K562 (cell line): ENCODE measurements around the gene CKMT2. TPM values are rescaled to one million over a fixed set of nuclear protein-coding genes. Genes with fewer than 3 reads are reported as not detected.

Experiments
- ARID3A ChIP-seq: IDR thresholded peaks from 2 replicates; pipeline ENCODE4 v1.6.1; 2012; ENCODE audit warnings: low read depth, low read length, improper control_type of control experiment, borderline replicate concordance
- BDP1 ChIP-seq: IDR thresholded peaks from 3 replicates; pipeline ENCODE4 v1.6.1; 2011; ENCODE audit not compliant: insufficient read length, insufficient read depth
- CHCHD3 ChIP-seq: fragments of 250-450 bp; sonication (Bioruptor Pico); IDR thresholded peaks from 2 replicates; pipeline ENCODE4 v2.1.2; 2022; ENCODE audit warnings: mild to moderate bottlenecking
- CHD4 ChIP-seq: fragments of 200-600 bp; sonication (generic); IDR thresholded peaks from 3 replicates; pipeline ENCODE4 v1.6.1; 2012; ENCODE audit warnings: low read depth, mild to moderate bottlenecking, mixed read lengths, low read length, inconsistent platforms; ENCODE audit not compliant: insufficient read depth, insufficient replicate concordance, poor library complexity, severe bottlenecking
- MLLT1 ChIP-seq, 2 experiments: fragments of 450-650 bp; IDR thresholded peaks; 2 replicates each; pipeline ENCODE4 v1.6.1; 2016
- NR2C1 ChIP-seq, 2 experiments: fragments of 450-650 bp; IDR thresholded peaks; 2 replicates each; pipeline ENCODE4 v1.6.1; 2017; ENCODE audit warnings: mild to moderate bottlenecking in 2 of 2, antibody characterized with exemption in 1 of 2, inconsistent platforms in 1 of 2, missing compliant biosample characterization in 1 of 2, missing genetic modification characterization in 1 of 2
- SIRT6 ChIP-seq: IDR thresholded peaks from one replicate; pipeline ENCODE4 v1.6.1; 2012; ENCODE audit warnings: low read depth, mild to moderate bottlenecking, control low read depth, inconsistent platforms, low read length, moderate library complexity
- SNRNP70 ChIP-seq: fragments of 200-400 bp; formaldehyde crosslinking; optimal IDR thresholded peaks from 2 replicates; pipeline ENCODE3; 2017; ENCODE audit warnings: low read depth, low read length
- ZBTB40 ChIP-seq, 2 experiments: fragments of 450-650 bp in 1 of 2; sonication (generic) in 1 of 2; formaldehyde crosslinking in 1 of 2; IDR thresholded peaks; 2 replicates each; pipeline versions ENCODE4 v1.7.1 to v1.9.0; 2016 to 2022; ENCODE audit warnings: inconsistent platforms in 1 of 2, mild to moderate bottlenecking in 1 of 2, missing genetic modification reagents in 1 of 2
- ZHX1 ChIP-seq: fragments of 150-350 bp; conservative IDR thresholded peaks from 2 replicates; pipeline ENCODE4 v1.6.1; 2014; ENCODE audit warnings: low read length
- polyA plus RNA-seq, 8 experiments: library from polyadenylated mRNA; depleted of rRNA in 4 of 8; stranded (reverse) in 5 of 8; unstranded in 3 of 8; fragments of >200 nt; fragmentation: Nextera tagmentation in 2 of 8; fragmentation: Illumina TruSeq in 1 of 8; extraction: Ambion mirVana in 2 of 8; extraction: Trizol in 1 of 8; gene quantifications; 2 replicates each; pipeline versions ENCODE4 v1.2.1 to v1.2.3, GENCODE V29; 2011 to 2014; ENCODE audit warnings: inconsistent platforms in 1 of 8, missing spikeins in 1 of 8
- total RNA-seq, 7 experiments: library from RNA; depleted of rRNA in 6 of 7; stranded (reverse); fragments of >200 nt in 6 of 7; fragmentation: Illumina TruSeq in 2 of 7; extraction: Trizol in 2 of 7; gene quantifications; 2 replicates each; pipeline versions ENCODE4 v1.2.1 to v1.2.3, GENCODE V29; 2011 to 2021; ENCODE audit warnings: low replicate concordance in 1 of 7

Gene CKMT2
- total and polyA plus RNA-seq, 9 of the 15 experiments (the other 6 are each of a cell fraction or from before 2014, with no cell fraction given) = 0.03 TPM; not detected in 8

- no peak for TF ChIP-seq CHCHD3
- TF ChIP-seq SIRT6 = no peak
- TF ChIP-seq ZHX1 = no peak
- no peak for TF ChIP-seq SNRNP70
- peak; percentile 98 for TF ChIP-seq ZBTB40 (IDR thresholded peaks at IDR 0.05)
- no peak for TF ChIP-seq ZBTB40 (CRISPR knock-in tag; IDR thresholded peaks at IDR 0.05)
- no peak for TF ChIP-seq ARID3A
- peak in 1 of 2 experiments; percentile 78; a peak in 2 of 4 replicates for TF ChIP-seq MLLT1 (IDR thresholded peaks at IDR 0.05)
- no peak for TF ChIP-seq BDP1
- no peak for TF ChIP-seq CHD4
- peak; percentile 94 for TF ChIP-seq NR2C1 (IDR thresholded peaks at IDR 0.05)
- peak; percentile 95 for TF ChIP-seq NR2C1 (tag; IDR thresholded peaks at IDR 0.05)
Observed at GRCh38 chr5:81301271-81302015, 68.3 kb downstream of the CKMT2 start, which contains the start of gene ZCCHC9 (continued).
